G401 (cell line): ENCODE results near the gene FCN1. TPM values are rescaled to one million over a fixed set of nuclear protein-coding genes. Genes with fewer than 3 reads are reported as not detected.
"Not testable (repeated sequence)": the region's sequence is repeated elsewhere in the genome, so short reads cannot be mapped to it uniquely, and the experiment has no call there.

Source experiments
- DNase-seq: peaks from one replicate; pipeline ENCODE4 v3.0.0-alpha.2; 2015; ENCODE audit warnings: low spot score
- in situ Hi-C: cut with HindIII; loops from 2 replicates; pipeline ENCODE4 v1.10.0; 2016; ENCODE audit warnings: low sequenced_read_pairs, mixed read lengths
- total RNA-seq: library from RNA; depleted of rRNA; stranded (reverse); fragments of >200 nt; shearing (Covaris generic); gene quantifications from 2 replicates; pipeline ENCODE4 v1.2.3, GENCODE V29; 2014; rRNA removed

FCN1 gene
- total RNA-seq, 1 experiment from 2014 or later: not detected

GRCh38 chr9:134867917-134868750, 49.6 kb downstream of the FCN1 start:
- in situ Hi-C loops: no loop called here
- no peak for DNase-seq

DNA sequence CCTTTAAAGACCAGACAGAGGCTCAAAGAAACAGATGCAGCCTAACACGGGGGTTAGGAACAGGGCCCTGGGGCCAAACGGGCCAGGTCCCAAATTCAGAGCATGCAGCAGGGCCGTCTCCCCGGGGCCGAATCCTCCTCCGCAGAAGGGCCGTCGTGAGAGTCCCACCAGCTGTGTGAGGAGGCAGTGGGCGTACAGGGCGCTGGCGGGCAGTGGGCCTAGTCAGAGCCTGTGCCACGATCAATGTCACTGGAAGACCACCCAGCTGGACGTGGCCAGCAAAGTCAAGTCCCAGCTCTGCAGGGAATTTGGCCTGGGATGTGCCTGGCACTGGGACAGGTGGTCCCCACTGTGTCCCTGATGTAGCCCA, 52.9 kb downstream of the FCN1 start:
- in situ Hi-C loops: no loop called here

GRCh38 chr9:134863941-134864820, 53.5 kb downstream of the FCN1 start:
- in situ Hi-C loops: no loop called here
- no peak for DNase-seq

More for the DNA sequence above, 52.9 kb downstream of the FCN1 start:
- DNase-seq: no peak

DNA sequence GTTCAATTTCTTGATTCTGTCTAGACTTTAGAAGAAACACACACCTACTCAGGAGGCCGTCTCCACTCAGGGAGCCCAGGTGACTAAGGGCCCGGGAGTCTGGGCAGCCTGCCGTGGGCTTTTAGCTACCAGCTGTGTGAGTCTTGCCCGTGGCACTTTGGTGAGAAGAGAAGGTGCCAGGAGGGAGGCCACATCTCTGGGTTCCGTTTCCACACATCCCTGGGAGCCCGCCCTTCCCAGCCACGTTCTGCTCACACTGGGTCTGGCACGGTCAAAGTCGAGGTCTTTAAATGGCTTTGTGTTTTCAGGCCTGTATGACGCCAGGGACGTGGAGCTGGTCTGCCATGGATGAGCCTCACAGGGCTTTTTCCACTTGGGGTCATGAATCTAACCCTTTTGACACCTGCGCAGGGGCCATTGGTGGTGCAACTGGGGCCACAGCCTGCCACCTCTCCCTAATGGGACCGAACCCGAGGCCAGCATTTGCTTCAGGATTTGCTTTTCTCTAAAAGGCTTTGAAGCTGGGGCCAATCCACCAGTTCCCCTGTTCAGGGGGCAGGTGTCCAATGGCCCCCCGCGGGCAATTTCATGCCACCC, 54.3 kb downstream of the FCN1 start:
- no peak for DNase-seq
- in situ Hi-C loops: no loop called here

- no peak for DNase-seq
- in situ Hi-C loops: no loop called here
Observed at GRCh38 chr9:134861595-134862334, 55.9 kb downstream of the FCN1 start.

- in situ Hi-C loops: no loop called here
- no peak for DNase-seq
Observed at GRCh38 chr9:134860510-134860909, 57.2 kb downstream of the FCN1 start.

DNA sequence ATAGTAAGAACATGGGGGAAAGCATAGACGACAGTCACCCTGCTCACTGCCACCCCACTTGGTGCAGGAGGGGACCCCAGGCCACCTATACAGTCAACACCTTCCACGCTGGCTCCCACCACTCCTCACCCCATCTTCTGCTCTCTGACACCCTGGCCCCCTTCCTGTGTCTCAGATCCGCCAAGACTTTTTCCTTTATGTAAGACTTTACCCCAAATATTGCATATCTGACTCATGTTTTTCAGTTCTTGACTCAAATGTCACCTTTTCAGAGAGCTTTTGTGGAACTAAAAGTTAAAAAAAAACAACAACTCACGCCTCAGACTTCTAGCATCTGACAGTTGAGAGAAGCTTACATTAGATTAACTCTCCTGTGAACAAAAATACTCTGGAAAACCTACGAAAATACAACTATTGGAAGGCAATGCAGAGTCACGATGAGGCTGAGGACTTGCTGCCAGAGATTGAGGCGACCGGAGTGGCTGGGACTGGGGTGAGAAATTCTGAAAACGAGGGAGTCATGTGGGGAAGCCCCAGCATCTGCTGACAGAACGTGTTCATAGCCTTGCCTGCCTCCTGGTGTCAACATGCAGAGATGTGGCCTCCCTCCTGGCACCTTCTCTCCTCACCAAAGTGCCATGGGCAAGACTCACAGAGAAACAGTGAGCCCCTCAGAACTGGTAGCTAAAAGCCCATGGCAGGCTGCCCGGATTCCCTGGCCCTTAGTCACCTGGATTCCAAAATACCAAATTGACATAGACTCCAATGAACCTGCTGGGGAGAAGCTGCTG, 59.5 kb downstream of the FCN1 start:
- in situ Hi-C loops: no loop called here
- DNase-seq: no peak

- DNase-seq, in situ Hi-C loops: not testable (repeated sequence)
Observed at GRCh38 chr9:134857451-134857850, 60.3 kb downstream of the FCN1 start.

- in situ Hi-C loops: no loop called here
- DNase-seq: no peak
Observed at GRCh38 chr9:134855900-134856377, 61.8 kb downstream of the FCN1 start.

Other genes with a start within 250 kb of the FCN1 start
- gene FCN2, start 37.1 kb downstream of the FCN1 start, total RNA-seq: not detected in 2 replicates
- 5.9 and 6.5 TPM in 2 replicates for gene OLFM1, start 169.8 kb upstream of the FCN1 start, total RNA-seq